ENCODE results near the gene OPN4. TPM values are rescaled to one million over a fixed set of nuclear protein-coding genes. Genes with fewer than 3 reads are reported as not detected.

The OPN4 gene
- total RNA-seq, 1 donor from 2014 or later, result not detected

DNA sequence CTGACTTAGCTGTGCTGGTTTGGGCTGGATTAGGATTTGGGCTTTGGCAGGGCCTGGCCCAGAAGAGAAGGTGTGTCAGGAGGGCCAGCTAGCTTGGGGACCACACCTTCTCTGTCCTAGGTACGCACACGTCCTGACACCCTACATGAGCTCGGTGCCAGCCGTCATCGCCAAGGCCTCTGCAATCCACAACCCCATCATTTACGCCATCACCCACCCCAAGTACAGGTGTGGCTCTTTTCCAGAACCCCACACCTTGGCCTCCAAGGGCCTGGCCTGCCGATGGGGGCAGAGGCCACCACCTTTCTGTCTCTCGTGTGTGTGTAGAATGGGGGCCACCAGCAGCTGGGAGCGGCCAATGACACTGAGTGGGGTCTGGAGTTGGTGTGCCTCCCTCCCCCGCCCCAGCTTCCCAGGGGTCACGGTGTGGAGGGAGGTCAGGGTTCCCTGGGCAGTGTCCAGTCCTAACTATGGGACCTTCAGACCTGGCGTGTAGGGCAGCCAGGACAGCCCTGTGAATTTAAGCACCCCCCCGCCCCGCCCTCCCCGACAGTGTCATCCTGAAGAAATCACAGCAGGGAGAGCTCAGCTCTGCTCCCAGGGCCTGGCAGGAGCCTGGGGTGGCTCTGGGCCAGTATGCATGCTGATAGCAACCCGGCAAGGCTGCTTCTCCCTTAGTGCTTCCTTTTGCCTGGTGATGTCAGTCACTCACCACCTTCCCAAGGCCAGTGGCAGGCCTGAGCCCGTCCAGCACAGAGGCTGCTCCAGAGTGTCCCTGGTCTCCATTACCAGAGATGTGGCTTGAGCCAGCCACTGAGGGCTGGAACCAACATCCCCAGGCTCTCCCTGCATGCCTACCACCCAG lies 7.0 kb downstream of the OPN4 start:
- TF ChIP-seq, protein P1, sequence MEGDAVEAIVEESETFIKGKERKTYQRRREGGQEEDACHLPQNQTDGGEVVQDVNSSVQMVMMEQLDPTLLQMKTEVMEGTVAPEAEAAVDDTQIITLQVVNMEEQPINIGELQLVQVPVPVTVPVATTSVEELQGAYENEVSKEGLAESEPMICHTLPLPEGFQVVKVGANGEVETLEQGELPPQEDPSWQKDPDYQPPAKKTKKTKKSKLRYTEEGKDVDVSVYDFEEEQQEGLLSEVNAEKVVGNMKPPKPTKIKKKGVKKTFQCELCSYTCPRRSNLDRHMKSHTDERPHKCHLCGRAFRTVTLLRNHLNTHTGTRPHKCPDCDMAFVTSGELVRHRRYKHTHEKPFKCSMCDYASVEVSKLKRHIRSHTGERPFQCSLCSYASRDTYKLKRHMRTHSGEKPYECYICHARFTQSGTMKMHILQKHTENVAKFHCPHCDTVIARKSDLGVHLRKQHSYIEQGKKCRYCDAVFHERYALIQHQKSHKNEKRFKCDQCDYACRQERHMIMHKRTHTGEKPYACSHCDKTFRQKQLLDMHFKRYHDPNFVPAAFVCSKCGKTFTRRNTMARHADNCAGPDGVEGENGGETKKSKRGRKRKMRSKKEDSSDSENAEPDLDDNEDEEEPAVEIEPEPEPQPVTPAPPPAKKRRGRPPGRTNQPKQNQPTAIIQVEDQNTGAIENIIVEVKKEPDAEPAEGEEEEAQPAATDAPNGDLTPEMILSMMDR (IDR thresholded peaks at IDR 0.05; ENCODE audit: partially characterized antibody, unreplicated experiment), result no peak
- peaks cover 32% of the 10 kb centered on the region for H3K4me1 Mint-ChIP-seq (ENCODE audit: low read depth, unreplicated experiment)
- H3K36me3 Mint-ChIP-seq (ENCODE audit: unreplicated experiment), result no peaks in the 10 kb centered on the region
- H3K9me3 Mint-ChIP-seq (ENCODE audit: unreplicated experiment), result peaks cover 21% of the 10 kb centered on the region
- peak overlapping the region; percentile 87 for H3K27ac Mint-ChIP-seq (ENCODE audit: unreplicated experiment)
- H3K27me3 Mint-ChIP-seq (ENCODE audit: unreplicated experiment), result peaks cover 20% of the 10 kb centered on the region
- DNase-seq, result peak; percentile 22
- H3K4me3 Mint-ChIP-seq (ENCODE audit: unreplicated experiment), result peak overlapping the region; percentile 58

DNA sequence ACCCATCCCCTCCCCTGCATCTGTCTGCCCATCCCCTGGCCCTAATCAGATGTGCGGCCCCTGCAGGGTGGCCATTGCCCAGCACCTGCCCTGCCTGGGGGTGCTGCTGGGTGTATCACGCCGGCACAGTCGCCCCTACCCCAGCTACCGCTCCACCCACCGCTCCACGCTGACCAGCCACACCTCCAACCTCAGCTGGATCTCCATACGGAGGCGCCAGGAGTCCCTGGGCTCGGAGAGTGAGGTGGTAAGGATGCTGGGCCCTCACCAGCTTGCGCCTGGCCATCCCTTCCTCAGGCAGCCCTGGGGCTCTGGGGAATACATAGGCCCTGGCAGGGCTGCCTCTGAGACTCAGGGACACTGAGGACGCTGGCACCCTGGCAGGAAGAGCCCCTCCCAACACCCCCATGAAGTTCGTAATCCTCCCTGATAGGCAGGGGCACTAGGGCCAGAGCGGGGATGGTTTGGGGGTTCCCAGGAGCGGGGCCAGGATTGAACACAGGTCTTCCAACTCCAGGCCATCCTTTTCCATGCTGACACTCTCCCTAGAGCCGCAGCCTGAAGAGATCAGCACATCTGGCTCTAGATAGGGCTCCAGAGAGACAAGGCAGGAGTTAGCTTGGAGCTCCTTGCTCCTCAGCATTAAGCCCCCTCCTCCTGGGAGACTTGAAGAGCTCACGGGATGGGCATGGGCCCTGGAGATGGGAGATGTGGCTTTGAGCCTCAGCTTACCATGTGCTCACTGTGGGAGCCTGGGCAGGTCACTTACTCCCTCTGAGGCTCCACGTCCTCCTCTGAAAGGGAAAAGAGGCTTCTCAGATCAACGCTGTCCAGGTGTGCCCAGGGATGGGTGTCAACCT lies 8.1 kb downstream of the OPN4 start:
- H3K4me3 Mint-ChIP-seq (ENCODE audit: unreplicated experiment), result no peak overlapping the region
- TF ChIP-seq, protein P1 (IDR thresholded peaks at IDR 0.05; ENCODE audit: partially characterized antibody, unreplicated experiment), result no peak
- no peaks in the 10 kb centered on the region for H3K36me3 Mint-ChIP-seq (ENCODE audit: unreplicated experiment)
- H3K27me3 Mint-ChIP-seq (ENCODE audit: unreplicated experiment), result peaks cover 22% of the 10 kb centered on the region
- DNase-seq, result peak; percentile 16
- H3K4me1 Mint-ChIP-seq (ENCODE audit: low read depth, unreplicated experiment), result peaks cover 39% of the 10 kb centered on the region
- peaks cover 26% of the 10 kb centered on the region for H3K9me3 Mint-ChIP-seq (ENCODE audit: unreplicated experiment)
- peak overlapping the region; percentile 87 for H3K27ac Mint-ChIP-seq (ENCODE audit: unreplicated experiment)

DNA sequence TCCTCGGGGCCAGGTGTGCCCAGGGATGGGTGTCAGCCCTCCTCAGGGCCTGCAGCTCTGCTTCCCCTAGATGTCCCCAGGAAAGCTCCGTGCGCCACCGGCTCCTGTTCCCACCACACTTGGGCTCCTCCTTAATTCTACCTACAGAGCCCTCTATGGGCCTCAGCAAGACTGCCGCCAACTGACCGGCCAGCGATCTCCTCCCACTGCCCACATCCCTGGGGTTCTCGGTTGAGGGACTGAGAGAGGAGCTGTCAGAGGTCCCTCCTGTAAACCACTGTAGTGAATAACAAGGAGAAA lies 8.6 kb downstream of the OPN4 start:
- H3K4me1 Mint-ChIP-seq (ENCODE audit: low read depth, unreplicated experiment), result peaks cover 41% of the 10 kb centered on the region
- peaks cover 22% of the 10 kb centered on the region for H3K27me3 Mint-ChIP-seq (ENCODE audit: unreplicated experiment)
- peak overlapping the region; percentile 62 for H3K27ac Mint-ChIP-seq (ENCODE audit: unreplicated experiment)
- DNase-seq, result peak; percentile 16
- H3K36me3 Mint-ChIP-seq (ENCODE audit: unreplicated experiment), result no peaks in the 10 kb centered on the region
- H3K4me3 Mint-ChIP-seq (ENCODE audit: unreplicated experiment), result peak overlapping the region; percentile 34
- peaks cover 26% of the 10 kb centered on the region for H3K9me3 Mint-ChIP-seq (ENCODE audit: unreplicated experiment)
- TF ChIP-seq, protein P1 (IDR thresholded peaks at IDR 0.05; ENCODE audit: partially characterized antibody, unreplicated experiment), result no peak

DNA sequence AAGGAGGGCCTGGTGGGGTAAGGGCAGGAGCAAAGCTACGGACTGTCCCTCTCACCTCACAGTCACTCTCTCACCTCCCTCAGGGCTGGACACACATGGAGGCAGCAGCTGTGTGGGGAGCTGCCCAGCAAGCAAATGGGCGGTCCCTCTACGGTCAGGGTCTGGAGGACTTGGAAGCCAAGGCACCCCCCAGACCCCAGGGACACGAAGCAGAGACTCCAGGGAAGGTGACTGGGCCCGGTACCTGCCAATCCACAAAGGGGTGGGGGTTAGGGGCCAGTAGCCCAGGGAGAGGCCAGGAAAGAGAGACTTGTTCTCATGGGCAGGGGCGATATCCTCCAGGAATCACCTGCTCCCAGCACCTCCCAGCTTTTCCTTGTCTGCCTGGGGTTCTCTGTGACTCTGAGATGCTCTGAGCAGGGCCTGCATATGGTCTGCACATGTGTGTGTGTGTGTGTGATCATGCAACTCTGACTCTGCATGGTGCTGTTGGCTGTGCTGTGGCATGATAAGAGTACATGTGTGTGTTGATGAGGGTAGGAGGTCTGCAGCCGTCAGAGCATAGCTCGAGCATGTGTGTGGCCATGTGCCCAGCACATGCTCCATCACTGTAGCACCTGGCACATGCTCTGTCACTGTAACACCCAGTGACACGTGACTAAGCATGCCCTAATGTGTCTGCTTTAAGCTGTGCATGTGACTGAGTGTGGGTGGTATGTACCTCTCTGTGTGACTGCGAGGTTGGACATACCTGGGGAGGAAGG lies 9.4 kb downstream of the OPN4 start:
- DNase-seq, result peak; percentile 37
- Mint-ChIP-seq H3K36me3 (ENCODE audit: unreplicated experiment) (no peaks in the 10 kb centered on the region), H3K27ac (ENCODE audit: unreplicated experiment) (peak overlapping the region; percentile 94), H3K4me1 (ENCODE audit: low read depth, unreplicated experiment) (peaks cover 47% of the 10 kb centered on the region), H3K4me3 (ENCODE audit: unreplicated experiment) (peak overlapping the region; percentile 71), H3K9me3 (ENCODE audit: unreplicated experiment) (peaks cover 28% of the 10 kb centered on the region), H3K27me3 (ENCODE audit: unreplicated experiment) (peaks cover 28% of the 10 kb centered on the region)
- TF ChIP-seq, protein P1 (IDR thresholded peaks at IDR 0.05; ENCODE audit: partially characterized antibody, unreplicated experiment), result no peak

All from glutamatergic neuron (in vitro differentiated cells).